HEK293 (cell line): Measurements from ENCODE around the gene C2orf42.

ENCODE experiments used
- BCL11B ChIP-seq: fragments of 450-650 bp; formaldehyde crosslinking; IDR thresholded peaks from 2 replicates; pipeline ENCODE4 v1.5.1; 2016; ENCODE audit warnings: low read depth, missing biosample characterization, missing genetic modification characterization
- MEIS1 ChIP-seq: sonication (generic); formaldehyde crosslinking; IDR thresholded peaks from 2 replicates; pipeline ENCODE4 v1.8.1; 2022; ENCODE audit warnings: missing genetic modification reagents, mild to moderate bottlenecking, borderline replicate concordance
- OSR2 ChIP-seq: fragments of 450-650 bp; formaldehyde crosslinking; IDR thresholded peaks from 2 replicates; pipeline ENCODE4 v1.5.1; 2016; ENCODE audit warnings: missing biosample characterization, missing genetic modification characterization
- OVOL3 ChIP-seq: fragments of 450-650 bp; formaldehyde crosslinking; IDR thresholded peaks from 2 replicates; pipeline ENCODE4 v1.5.1; 2016; ENCODE audit warnings: missing biosample characterization, missing genetic modification characterization
- ZBTB8A ChIP-seq: fragments of 450-650 bp; formaldehyde crosslinking; IDR thresholded peaks from 2 replicates; pipeline ENCODE4 v1.5.1; 2016; ENCODE audit warnings: missing biosample characterization, missing genetic modification characterization
- ZFHX2 ChIP-seq: fragments of 450-650 bp; formaldehyde crosslinking; conservative IDR thresholded peaks from 2 replicates; pipeline ENCODE4 v1.5.1; 2016; ENCODE audit warnings: missing biosample characterization, missing genetic modification characterization
- ZFP3 ChIP-seq: fragments of 450-650 bp; formaldehyde crosslinking; IDR thresholded peaks from 2 replicates; pipeline ENCODE4 v1.5.1; 2016; ENCODE audit warnings: low read depth, missing biosample characterization, missing genetic modification characterization
- ZIC2 ChIP-seq: fragments of 450-650 bp; formaldehyde crosslinking; IDR thresholded peaks from 2 replicates; pipeline ENCODE4 v1.5.1; 2016; ENCODE audit warnings: missing biosample characterization, missing genetic modification characterization
- ZNF155 ChIP-seq: fragments of 450-650 bp; formaldehyde crosslinking; IDR thresholded peaks from 2 replicates; pipeline ENCODE4 v1.5.1; 2016; ENCODE audit warnings: missing biosample characterization, missing genetic modification characterization
- ZNF184 ChIP-seq: fragments of 450-650 bp; IDR thresholded peaks from 2 replicates; pipeline ENCODE4 v1.5.1; 2018; ENCODE audit warnings: missing biosample characterization, mild to moderate bottlenecking, missing genetic modification characterization
- ZNF2 ChIP-seq: fragments of 450-650 bp; formaldehyde crosslinking; IDR thresholded peaks from 2 replicates; pipeline ENCODE4 v1.5.1; 2016; ENCODE audit warnings: missing biosample characterization, missing genetic modification characterization
- ZNF202 ChIP-seq: fragments of 450-650 bp; formaldehyde crosslinking; IDR thresholded peaks from 2 replicates; pipeline ENCODE4 v1.5.1; 2016; ENCODE audit warnings: missing biosample characterization, missing genetic modification characterization, borderline replicate concordance
- ZNF221 ChIP-seq: fragments of 450-650 bp; formaldehyde crosslinking; IDR thresholded peaks from 2 replicates; pipeline ENCODE4 v1.5.1; 2017; ENCODE audit warnings: missing biosample characterization, missing genetic modification characterization, borderline replicate concordance
- ZNF239 ChIP-seq: fragments of 450-650 bp; formaldehyde crosslinking; IDR thresholded peaks from 2 replicates; pipeline ENCODE4 v1.5.1; 2016; ENCODE audit warnings: missing biosample characterization, missing genetic modification characterization
- ZNF266 ChIP-seq: fragments of 450-650 bp; formaldehyde crosslinking; IDR thresholded peaks from 2 replicates; pipeline ENCODE4 v1.5.1; 2016; ENCODE audit warnings: missing biosample characterization, missing genetic modification characterization, low read depth
- ZNF335 ChIP-seq: fragments of 450-650 bp; formaldehyde crosslinking; conservative IDR thresholded peaks from 2 replicates; pipeline ENCODE4 v1.5.1; 2016; ENCODE audit warnings: missing biosample characterization, missing genetic modification characterization
- ZNF473 ChIP-seq: fragments of 450-650 bp; formaldehyde crosslinking; IDR thresholded peaks from 2 replicates; pipeline ENCODE4 v1.5.1; 2017; ENCODE audit warnings: missing biosample characterization, missing genetic modification characterization
- ZNF510 ChIP-seq: fragments of 450-650 bp; formaldehyde crosslinking; IDR thresholded peaks from 2 replicates; pipeline ENCODE4 v1.5.1; 2018; ENCODE audit warnings: mild to moderate bottlenecking, missing genetic modification characterization, missing biosample characterization; ENCODE audit not compliant: insufficient replicate concordance
- ZNF529 ChIP-seq: fragments of 450-650 bp; formaldehyde crosslinking; IDR thresholded peaks from 2 replicates; pipeline ENCODE4 v1.5.1; 2017; ENCODE audit warnings: missing genetic modification characterization, missing biosample characterization; ENCODE audit not compliant: insufficient replicate concordance
- ZNF621 ChIP-seq: fragments of 450-650 bp; formaldehyde crosslinking; IDR thresholded peaks from 2 replicates; pipeline ENCODE4 v1.5.1; 2017; ENCODE audit warnings: missing biosample characterization, missing genetic modification characterization
- ZNF624 ChIP-seq: fragments of 450-650 bp; formaldehyde crosslinking; IDR thresholded peaks from 2 replicates; pipeline ENCODE4 v1.5.1; 2017; ENCODE audit warnings: missing biosample characterization, missing genetic modification characterization
- ZNF76 ChIP-seq: fragments of 450-650 bp; formaldehyde crosslinking; IDR thresholded peaks from 2 replicates; pipeline ENCODE4; 2016; ENCODE audit warnings: low read depth, missing biosample characterization, missing genetic modification characterization, borderline replicate concordance
- ZNF768 ChIP-seq: fragments of 450-650 bp; formaldehyde crosslinking; IDR thresholded peaks from 2 replicates; pipeline ENCODE4 v1.5.1; 2018; ENCODE audit warnings: missing biosample characterization, mild to moderate bottlenecking, missing genetic modification characterization
- ZNF837 ChIP-seq: fragments of 450-650 bp; formaldehyde crosslinking; IDR thresholded peaks from 2 replicates; pipeline ENCODE4 v1.5.1; 2016; ENCODE audit warnings: missing biosample characterization, missing genetic modification characterization
- ZNF843 ChIP-seq: fragments of 450-650 bp; formaldehyde crosslinking; IDR thresholded peaks from 2 replicates; pipeline ENCODE4 v1.5.1; 2016; ENCODE audit warnings: missing biosample characterization, missing genetic modification characterization
- ZSCAN23 ChIP-seq: fragments of 450-650 bp; formaldehyde crosslinking; IDR thresholded peaks from 2 replicates; pipeline ENCODE4 v1.5.1; 2016; ENCODE audit warnings: missing biosample characterization, missing genetic modification characterization
- TF ChIP-seq, protein P1 (sequence below): fragments of 450-650 bp; formaldehyde crosslinking; IDR thresholded peaks from 2 replicates; pipeline ENCODE4 v1.5.1; 2016; ENCODE audit warnings: missing biosample characterization, missing genetic modification characterization
- TF ChIP-seq, protein P2 (sequence below): fragments of 450-650 bp; formaldehyde crosslinking; IDR thresholded peaks from 2 replicates; pipeline ENCODE4 v1.5.1; 2016; ENCODE audit warnings: missing biosample characterization, missing genetic modification characterization
- TF ChIP-seq, protein P3 (sequence below): fragments of 450-650 bp; formaldehyde crosslinking; IDR thresholded peaks from 2 replicates; pipeline ENCODE4 v1.5.1; 2016; ENCODE audit warnings: missing biosample characterization, missing genetic modification characterization
- TF ChIP-seq, protein P4 (sequence below): fragments of 450-650 bp; formaldehyde crosslinking; IDR thresholded peaks from 2 replicates; pipeline ENCODE4 v1.5.1; 2017; ENCODE audit warnings: missing biosample characterization, mild to moderate bottlenecking, missing genetic modification characterization, moderate library complexity
- TF ChIP-seq, protein P5 (sequence below): fragments of 450-650 bp; formaldehyde crosslinking; IDR thresholded peaks from 2 replicates; pipeline ENCODE4 v1.5.1; 2016; ENCODE audit warnings: missing biosample characterization, missing genetic modification characterization

The C2orf42 gene

DNA sequence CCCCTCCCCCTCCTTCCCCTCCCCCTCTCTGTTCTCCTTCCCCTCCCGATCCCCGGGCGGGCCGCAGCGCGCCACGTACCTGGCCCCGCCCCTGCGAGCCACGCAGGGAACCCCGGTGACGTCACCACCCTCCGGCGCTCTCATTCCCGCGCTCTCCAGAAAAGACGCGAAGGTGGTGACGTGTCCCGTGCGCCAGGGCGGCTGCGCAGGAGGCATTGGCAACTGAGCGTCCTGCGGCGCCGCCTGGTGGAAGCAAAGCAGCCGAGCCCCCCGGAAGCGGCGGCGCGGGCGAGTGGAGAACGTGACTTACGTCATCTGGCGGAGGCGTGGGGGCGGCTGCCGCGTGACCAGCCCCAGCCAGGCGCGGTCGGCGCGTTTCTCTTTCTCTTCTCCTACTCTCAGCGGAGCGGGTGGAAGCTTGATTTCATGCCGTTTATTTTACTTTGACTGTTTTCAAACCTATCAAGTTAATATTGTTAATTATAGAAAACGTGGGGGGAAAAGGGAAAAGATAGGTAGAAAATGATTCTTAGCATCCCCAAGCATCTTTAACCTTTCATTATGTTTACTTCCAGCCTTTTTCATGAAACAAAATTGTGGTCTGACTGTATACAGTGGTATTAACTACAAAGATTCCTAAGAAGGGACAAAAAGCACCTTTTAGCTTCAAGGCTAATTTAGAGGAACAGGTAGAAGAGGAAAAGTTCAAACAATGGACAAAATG is 48.1 kb downstream of the C2orf42 start (continued):
- TF ChIP-seq, protein P1, sequence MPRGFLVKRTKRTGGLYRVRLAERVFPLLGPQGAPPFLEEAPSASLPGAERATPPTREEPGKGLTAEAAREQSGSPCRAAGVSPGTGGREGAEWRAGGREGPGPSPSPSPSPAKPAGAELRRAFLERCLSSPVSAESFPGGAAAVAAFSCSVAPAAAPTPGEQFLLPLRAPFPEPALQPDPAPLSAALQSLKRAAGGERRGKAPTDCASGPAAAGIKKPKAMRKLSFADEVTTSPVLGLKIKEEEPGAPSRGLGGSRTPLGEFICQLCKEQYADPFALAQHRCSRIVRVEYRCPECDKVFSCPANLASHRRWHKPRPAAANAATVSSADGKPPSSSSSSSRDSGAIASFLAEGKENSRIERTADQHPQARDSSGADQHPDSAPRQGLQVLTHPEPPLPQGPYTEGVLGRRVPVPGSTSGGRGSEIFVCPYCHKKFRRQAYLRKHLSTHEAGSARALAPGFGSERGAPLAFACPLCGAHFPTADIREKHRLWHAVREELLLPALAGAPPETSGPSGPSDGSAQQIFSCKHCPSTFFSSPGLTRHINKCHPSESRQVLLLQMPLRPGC (tag by site-specific recombination) = peak; percentile 87
- TF ChIP-seq ZNF221 (tag by site-specific recombination) = no peak
- no peak for TF ChIP-seq ZNF621
- TF ChIP-seq ZNF266 (tag by site-specific recombination) = no peak
- TF ChIP-seq ZNF473 = no peak
- peak; percentile 86 for TF ChIP-seq ZNF2 (tag by site-specific recombination)
- no peak for TF ChIP-seq ZNF239 (tag by site-specific recombination)
- TF ChIP-seq ZIC2 (tag by site-specific recombination) = peak; percentile 74
- TF ChIP-seq ZNF155 (tag by site-specific recombination) = no peak
- TF ChIP-seq, protein P2, sequence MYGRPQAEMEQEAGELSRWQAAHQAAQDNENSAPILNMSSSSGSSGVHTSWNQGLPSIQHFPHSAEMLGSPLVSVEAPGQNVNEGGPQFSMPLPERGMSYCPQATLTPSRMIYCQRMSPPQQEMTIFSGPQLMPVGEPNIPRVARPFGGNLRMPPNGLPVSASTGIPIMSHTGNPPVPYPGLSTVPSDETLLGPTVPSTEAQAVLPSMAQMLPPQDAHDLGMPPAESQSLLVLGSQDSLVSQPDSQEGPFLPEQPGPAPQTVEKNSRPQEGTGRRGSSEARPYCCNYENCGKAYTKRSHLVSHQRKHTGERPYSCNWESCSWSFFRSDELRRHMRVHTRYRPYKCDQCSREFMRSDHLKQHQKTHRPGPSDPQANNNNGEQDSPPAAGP (tag by site-specific recombination) = peak; percentile 99
- TF ChIP-seq ZNF624 = no peak
- TF ChIP-seq, protein P3, sequence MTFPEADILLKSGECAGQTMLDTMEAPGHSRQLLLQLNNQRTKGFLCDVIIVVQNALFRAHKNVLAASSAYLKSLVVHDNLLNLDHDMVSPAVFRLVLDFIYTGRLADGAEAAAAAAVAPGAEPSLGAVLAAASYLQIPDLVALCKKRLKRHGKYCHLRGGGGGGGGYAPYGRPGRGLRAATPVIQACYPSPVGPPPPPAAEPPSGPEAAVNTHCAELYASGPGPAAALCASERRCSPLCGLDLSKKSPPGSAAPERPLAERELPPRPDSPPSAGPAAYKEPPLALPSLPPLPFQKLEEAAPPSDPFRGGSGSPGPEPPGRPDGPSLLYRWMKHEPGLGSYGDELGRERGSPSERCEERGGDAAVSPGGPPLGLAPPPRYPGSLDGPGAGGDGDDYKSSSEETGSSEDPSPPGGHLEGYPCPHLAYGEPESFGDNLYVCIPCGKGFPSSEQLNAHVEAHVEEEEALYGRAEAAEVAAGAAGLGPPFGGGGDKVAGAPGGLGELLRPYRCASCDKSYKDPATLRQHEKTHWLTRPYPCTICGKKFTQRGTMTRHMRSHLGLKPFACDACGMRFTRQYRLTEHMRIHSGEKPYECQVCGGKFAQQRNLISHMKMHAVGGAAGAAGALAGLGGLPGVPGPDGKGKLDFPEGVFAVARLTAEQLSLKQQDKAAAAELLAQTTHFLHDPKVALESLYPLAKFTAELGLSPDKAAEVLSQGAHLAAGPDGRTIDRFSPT (tag by site-specific recombination) = peak; percentile 89
- TF ChIP-seq ZNF202 = no peak
- no peak for TF ChIP-seq ZNF837 (tag by site-specific recombination)
- TF ChIP-seq, protein P4, sequence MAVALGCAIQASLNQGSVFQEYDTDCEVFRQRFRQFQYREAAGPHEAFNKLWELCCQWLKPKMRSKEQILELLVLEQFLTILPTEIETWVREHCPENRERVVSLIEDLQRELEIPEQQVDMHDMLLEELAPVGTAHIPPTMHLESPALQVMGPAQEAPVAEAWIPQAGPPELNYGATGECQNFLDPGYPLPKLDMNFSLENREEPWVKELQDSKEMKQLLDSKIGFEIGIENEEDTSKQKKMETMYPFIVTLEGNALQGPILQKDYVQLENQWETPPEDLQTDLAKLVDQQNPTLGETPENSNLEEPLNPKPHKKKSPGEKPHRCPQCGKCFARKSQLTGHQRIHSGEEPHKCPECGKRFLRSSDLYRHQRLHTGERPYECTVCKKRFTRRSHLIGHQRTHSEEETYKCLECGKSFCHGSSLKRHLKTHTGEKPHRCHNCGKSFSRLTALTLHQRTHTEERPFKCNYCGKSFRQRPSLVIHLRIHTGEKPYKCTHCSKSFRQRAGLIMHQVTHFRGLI (tag by site-specific recombination) = peak; percentile 50; the same call in 1 of the 2 replicates
- TF ChIP-seq ZFP3 (tag by site-specific recombination) = no peak
- peak; percentile 76 for TF ChIP-seq ZSCAN23 (tag by site-specific recombination)
- peak; percentile 43 for TF ChIP-seq ZNF335 (tag by site-specific recombination)
- TF ChIP-seq MEIS1 (CRISPR knock-in tag) = no peak
- TF ChIP-seq ZNF843 = peak; percentile 88
- TF ChIP-seq ZNF510 (tag by site-specific recombination) = no peak
- no peak for TF ChIP-seq ZNF529 (tag by site-specific recombination)
- TF ChIP-seq, protein P5, sequence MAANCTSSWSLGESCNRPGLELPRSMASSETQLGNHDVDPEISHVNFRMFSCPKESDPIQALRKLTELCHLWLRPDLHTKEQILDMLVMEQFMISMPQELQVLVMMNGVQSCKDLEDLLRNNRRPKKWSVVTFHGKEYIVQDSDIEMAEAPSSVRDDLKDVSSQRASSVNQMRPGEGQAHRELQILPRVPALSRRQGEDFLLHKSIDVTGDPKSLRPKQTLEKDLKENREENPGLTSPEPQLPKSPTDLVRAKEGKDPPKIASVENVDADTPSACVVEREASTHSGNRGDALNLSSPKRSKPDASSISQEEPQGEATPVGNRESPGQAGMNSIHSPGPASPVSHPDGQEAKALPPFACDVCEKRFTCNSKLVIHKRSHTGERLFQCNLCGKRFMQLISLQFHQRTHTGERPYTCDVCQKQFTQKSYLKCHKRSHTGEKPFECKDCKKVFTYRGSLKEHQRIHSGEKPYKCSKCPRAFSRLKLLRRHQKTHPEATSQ (tag by site-specific recombination) = 0 out of 2 replicates have a peak, but pooled peaks have one; percentile 28
- peak; percentile 95 for TF ChIP-seq ZFHX2
- no peak for TF ChIP-seq BCL11B (tag by site-specific recombination)
- TF ChIP-seq OSR2 (tag by site-specific recombination) = no peak
- TF ChIP-seq ZNF76 (tag by site-specific recombination) = peak; percentile 67; the same call in 1 of the 2 replicates
- TF ChIP-seq ZNF768 = no peak
- 0 out of 2 replicates have a peak, but pooled peaks have one; percentile 50 for TF ChIP-seq ZNF184 (tag by site-specific recombination)
- no peak for TF ChIP-seq OVOL3 (tag by site-specific recombination)
- 0 out of 2 replicates have a peak, but pooled peaks have one; percentile 7 for TF ChIP-seq ZBTB8A
